Mammary epithelial cell (primary cell): ENCODE results near the gene FBXL7.

Experiments used
- CTCF ChIP-seq, 2 donors: IDR thresholded peaks in 1 of 2; conservative IDR thresholded peaks in 1 of 2; 2 replicates each; pipeline ENCODE4 v1.5.1; 2011 to 2012; ENCODE audit warnings: inconsistent platforms in 2 of 2, low read length in 2 of 2, mild to moderate bottlenecking in 2 of 2, control low read depth in 1 of 2, low read depth in 1 of 2; ENCODE audit not compliant: insufficient read depth in 1 of 2; ENCODE audit errors: extremely low read depth in 1 of 2
- EZH2 ChIP-seq: IDR thresholded peaks from 2 replicates; pipeline ENCODE4 v1.6.1; 2012; ENCODE audit warnings: low read length, inconsistent platforms, borderline replicate concordance

- TF ChIP-seq CTCF (conservative IDR thresholded peaks at IDR 0.05 in 1 of 2, IDR thresholded peaks at IDR 0.05 in 1 of 2; ENCODE audit: extremely low read depth in 1 of 2, insufficient read depth in 1 of 2, low read depth in 1 of 2, low read length in 2 of 2) (no peak), EZH2 (no peak)
Observed at GRCh38 chr5:15585128-15585527, 85.1 kb downstream of the FBXL7 start.
